GM23338 (cell line): ENCODE measurements around the gene PIGK.

Experiments used
- CTCF ChIP-seq, 2 experiments: fragments of 200-600 bp in 1 of 2; sonication (generic) in 1 of 2; conservative IDR thresholded peaks; 2 replicates each; pipeline versions ENCODE4 v1.5.1 to v1.6.1; 2016 to 2017; ENCODE audit warnings: antibody characterized with exemption in 2 of 2, low read depth in 2 of 2, mild to moderate bottlenecking in 2 of 2, moderate library complexity in 1 of 2
- EZH2 ChIP-seq: fragments of 200-600 bp; sonication (generic); IDR thresholded peaks from one replicate; pipeline ENCODE4 v1.8.0; 2017; ENCODE audit warnings: antibody characterized with exemption, mild to moderate bottlenecking, low read depth; ENCODE audit not compliant: unreplicated experiment
- POLR2AphosphoS5 ChIP-seq: IDR thresholded peaks from 2 replicates; pipeline ENCODE4 v1.6.1; 2016; ENCODE audit warnings: antibody characterized with exemption, low read depth

- TF ChIP-seq CTCF (conservative IDR thresholded peaks at IDR 0.05; ENCODE audit: low read depth in 2 of 2), result no peak
- no peak for TF ChIP-seq POLR2AphosphoS5
- TF ChIP-seq EZH2, result no peak
These were observed 18.9 kb downstream of the PIGK start for GRCh38 chr1:77200293-77200692.
